Upper lobe of left lung (tissue), 4 donors: Measurements from ENCODE around the gene BTBD6.
A peak's percentile ranks its signal among the peaks of the same experiment; 100 is the strongest.

ENCODE experiments used
- CTCF ChIP-seq, 6 experiments: fragments of 450-650 bp in 4 of 6; fragments of 200-600 bp in 2 of 6; sonication (generic) in 2 of 6; IDR thresholded peaks; one replicate each; pipeline ENCODE4 v1.5.1; 2016 to 2019; ENCODE audit warnings: antibody characterized with exemption in 6 of 6
- EP300 ChIP-seq, 4 donors: sonication (generic); formaldehyde crosslinking; IDR thresholded peaks; one replicate each; pipeline ENCODE4 v1.5.1; 2017; ENCODE audit warnings: antibody characterized with exemption in 4 of 4, control low read depth in 2 of 4
- POLR2A ChIP-seq, 4 donors: fragments of 450-650 bp; IDR thresholded peaks; one replicate each; pipeline ENCODE4 v1.5.1; 2016 to 2017; ENCODE audit warnings: antibody characterized with exemption in 4 of 4, mild to moderate bottlenecking in 2 of 4
- POLR2AphosphoS5 ChIP-seq, 2 donors: sonication (generic); formaldehyde crosslinking; IDR thresholded peaks; one replicate each; pipeline ENCODE4 v1.5.1; 2017; ENCODE audit warnings: antibody characterized with exemption in 2 of 2

- TF ChIP-seq CTCF (IDR thresholded peaks at IDR 0.05) = no peak
- peak in 1 of 4 donors; percentile 17 for TF ChIP-seq POLR2A (IDR thresholded peaks at IDR 0.05)
- TF ChIP-seq POLR2AphosphoS5 (IDR thresholded peaks at IDR 0.05) = peak; percentile 40 to 49
- no peak for TF ChIP-seq EP300 (IDR thresholded peaks at IDR 0.05)
Observed at GRCh38 chr14:105199093-105199492, 49.2 kb upstream of the BTBD6 start.
